HFFc6 (cell line): ENCODE results near the gene PTPRR. TPM values are rescaled to one million over a fixed set of nuclear protein-coding genes. Genes with fewer than 3 reads are reported as not detected.

Experiments
- DNase-seq: peaks from one replicate; pipeline ENCODE4 v3.0.0-alpha.2; 2018
- H3K27ac Mint-ChIP-seq: 2 replicates; pipeline ENCODE4 v1.8.0; 2020; ENCODE audit warnings: mild to moderate bottlenecking, mixed read lengths
- H3K27me3 Mint-ChIP-seq: 2 replicates; pipeline ENCODE4 v1.8.0; 2021; ENCODE audit warnings: mild to moderate bottlenecking, moderate library complexity, mixed read lengths; ENCODE audit not compliant: insufficient read depth
- H3K36me3 Mint-ChIP-seq: 2 replicates; pipeline ENCODE4 v1.8.0; 2021; ENCODE audit warnings: low read depth, mixed read lengths
- H3K4me1 Mint-ChIP-seq: 2 replicates; pipeline ENCODE4 v1.8.0; 2020; ENCODE audit warnings: low read depth, mixed read lengths
- H3K4me3 Mint-ChIP-seq: 2 replicates; pipeline ENCODE4 v1.8.0; 2020; ENCODE audit warnings: mild to moderate bottlenecking, moderate library complexity, mixed read lengths
- H3K9me3 Mint-ChIP-seq: 2 replicates; pipeline ENCODE4 v1.8.0; 2020; ENCODE audit warnings: mild to moderate bottlenecking, mixed read lengths
- CTCF ChIP-seq: fragments of 200-600 bp; sonication (generic); IDR thresholded peaks from 2 replicates; pipeline ENCODE4 v1.5.0; 2021; ENCODE audit warnings: antibody characterized with exemption, mild to moderate bottlenecking
- total RNA-seq, 6 experiments: library from RNA; stranded (reverse); fragmentation: NEBNext Ultra II Directional; extraction: Animal tissue kit (Norgen Biotek cat#: 25700); gene quantifications; 2 replicates in 1 of 6; 3 replicates in 5 of 6; pipeline ENCODE4 v1.2.3, GENCODE V29; 2021

The PTPRR gene
- total RNA-seq, 6 experiments from 2014 or later, result 0.40 to 1.1 (median 0.48) TPM

GRCh38 chr12:70806827-70807226, 113.7 kb downstream of the PTPRR start:
- no peak for DNase-seq
- no peaks in the 10 kb centered on the region for H3K27me3 Mint-ChIP-seq
- no peak overlapping the region for H3K27ac Mint-ChIP-seq
- peaks cover 6% of the 10 kb centered on the region for H3K9me3 Mint-ChIP-seq
- no peak overlapping the region for H3K4me3 Mint-ChIP-seq
- no peaks in the 10 kb centered on the region for H3K36me3 Mint-ChIP-seq
- TF ChIP-seq CTCF, result no peak
- H3K4me1 Mint-ChIP-seq, result no peaks in the 10 kb centered on the region

GRCh38 chr12:70806043-70806442, 114.5 kb downstream of the PTPRR start:
- H3K27me3 Mint-ChIP-seq, result no peaks in the 10 kb centered on the region
- H3K4me1 Mint-ChIP-seq, result no peaks in the 10 kb centered on the region
- no peaks in the 10 kb centered on the region for H3K36me3 Mint-ChIP-seq
- H3K27ac Mint-ChIP-seq, result no peak overlapping the region
- H3K4me3 Mint-ChIP-seq, result no peak overlapping the region
- TF ChIP-seq CTCF, result no peak
- no peak for DNase-seq
- H3K9me3 Mint-ChIP-seq, result peaks cover 6% of the 10 kb centered on the region

- H3K4me3 Mint-ChIP-seq, result no peak overlapping the region
- H3K27me3 Mint-ChIP-seq, result no peaks in the 10 kb centered on the region
- H3K4me1 Mint-ChIP-seq, result no peaks in the 10 kb centered on the region
- H3K9me3 Mint-ChIP-seq, result peaks cover 14% of the 10 kb centered on the region
- TF ChIP-seq CTCF, result no peak
- DNase-seq, result no peak
- no peaks in the 10 kb centered on the region for H3K36me3 Mint-ChIP-seq
- no peak overlapping the region for H3K27ac Mint-ChIP-seq
Measured at GRCh38 chr12:70798016-70798783, 122.3 kb downstream of the PTPRR start.

GRCh38 chr12:70796989-70797388, 123.5 kb downstream of the PTPRR start:
- Mint-ChIP-seq H3K4me1 (no peaks in the 10 kb centered on the region), H3K9me3 (peaks cover 14% of the 10 kb centered on the region), H3K27me3 (no peaks in the 10 kb centered on the region; the same call in 1 of the 2 replicates), H3K36me3 (no peaks in the 10 kb centered on the region), H3K4me3 (no peak overlapping the region), H3K27ac (no peak overlapping the region)
- no peak for TF ChIP-seq CTCF
- no peak for DNase-seq

- Mint-ChIP-seq H3K4me1 (no peaks in the 10 kb centered on the region), H3K27me3 (no peaks in the 10 kb centered on the region; the same call in 1 of the 2 replicates), H3K4me3 (no peak overlapping the region), H3K27ac (no peak overlapping the region), H3K9me3 (peaks cover 14% of the 10 kb centered on the region), H3K36me3 (no peaks in the 10 kb centered on the region)
- DNase-seq, result no peak
- TF ChIP-seq CTCF, result no peak
Measured at GRCh38 chr12:70795608-70796007, 124.9 kb downstream of the PTPRR start.
